WTC11 (cell line): ENCODE results near the gene ZNF277.

ENCODE experiments used
- PRRX2 ChIP-seq: fragments of 250-450 bp; sonication (Bioruptor Pico); IDR thresholded peaks from 2 replicates; pipeline ENCODE4 v1.8.0; 2021; ENCODE audit warnings: mild to moderate bottlenecking
- TF ChIP-seq, protein P1 (sequence below): fragments of 200-600 bp; IDR thresholded peaks from 2 replicates; pipeline ENCODE4 v1.8.0; 2022; ENCODE audit warnings: antibody characterized with exemption
- TF ChIP-seq, protein P2 (sequence below): sonication (generic); formaldehyde crosslinking; IDR thresholded peaks from 2 replicates; pipeline ENCODE4 v1.8.1; 2023; ENCODE audit warnings: mild to moderate bottlenecking, missing genetic modification reagents, moderate library complexity
- TF ChIP-seq, protein P3 (sequence below): sonication (generic); formaldehyde crosslinking; IDR thresholded peaks from 2 replicates; pipeline ENCODE4 v1.8.1; 2022; ENCODE audit warnings: low read depth, mild to moderate bottlenecking, moderate library complexity, missing genetic modification reagents, borderline replicate concordance
- TF ChIP-seq, protein P4 (sequence below): sonication (generic); formaldehyde crosslinking; IDR thresholded peaks from 2 replicates; pipeline ENCODE4 v1.8.1; 2022; ENCODE audit warnings: low read depth, missing genetic modification reagents, borderline replicate concordance
- TF ChIP-seq, protein P5 (sequence below): sonication (generic); formaldehyde crosslinking; IDR thresholded peaks from 2 replicates; pipeline ENCODE4 v1.8.0; 2022; ENCODE audit warnings: mild to moderate bottlenecking, missing genetic modification reagents

DNA sequence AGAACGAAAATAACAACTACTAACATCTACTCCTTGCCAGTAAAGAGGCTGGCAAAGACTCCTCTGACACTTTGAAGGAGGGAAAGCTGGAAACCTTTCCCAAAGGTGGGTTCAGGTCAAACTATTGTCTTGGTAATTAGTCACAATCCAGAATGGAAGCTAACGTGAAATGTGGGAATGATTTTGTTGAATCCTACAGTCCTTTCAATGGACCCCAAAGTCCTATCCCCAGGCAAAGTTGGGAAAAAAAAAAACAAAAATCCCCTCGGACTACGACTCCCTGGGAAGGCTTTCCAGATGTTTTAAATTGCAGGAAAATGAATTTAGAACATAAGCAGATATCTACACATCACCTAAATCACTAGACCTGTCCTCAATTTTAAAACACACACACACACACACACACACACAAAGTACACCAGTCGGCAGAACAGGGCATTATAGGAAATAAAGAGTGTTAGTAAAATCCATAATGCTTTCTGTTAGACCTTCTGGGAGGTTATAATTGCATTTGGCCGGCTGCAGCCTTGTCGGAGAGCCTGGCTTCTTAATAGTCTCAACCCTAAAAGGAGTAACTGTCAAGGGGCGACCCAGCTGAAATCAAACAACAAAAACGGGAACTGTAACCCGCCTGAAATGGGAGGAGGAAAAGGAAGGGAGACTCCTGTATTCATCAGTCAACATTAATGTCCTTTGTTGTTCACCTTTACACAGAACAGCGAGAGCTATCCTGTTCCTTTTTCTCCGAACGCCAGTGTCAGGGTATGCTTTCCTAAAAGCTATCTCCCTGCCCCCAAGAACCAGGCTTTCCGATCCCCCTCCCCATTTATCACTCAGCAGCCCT, 1.8 kb upstream of the ZNF277 start:
- TF ChIP-seq, protein P1, sequence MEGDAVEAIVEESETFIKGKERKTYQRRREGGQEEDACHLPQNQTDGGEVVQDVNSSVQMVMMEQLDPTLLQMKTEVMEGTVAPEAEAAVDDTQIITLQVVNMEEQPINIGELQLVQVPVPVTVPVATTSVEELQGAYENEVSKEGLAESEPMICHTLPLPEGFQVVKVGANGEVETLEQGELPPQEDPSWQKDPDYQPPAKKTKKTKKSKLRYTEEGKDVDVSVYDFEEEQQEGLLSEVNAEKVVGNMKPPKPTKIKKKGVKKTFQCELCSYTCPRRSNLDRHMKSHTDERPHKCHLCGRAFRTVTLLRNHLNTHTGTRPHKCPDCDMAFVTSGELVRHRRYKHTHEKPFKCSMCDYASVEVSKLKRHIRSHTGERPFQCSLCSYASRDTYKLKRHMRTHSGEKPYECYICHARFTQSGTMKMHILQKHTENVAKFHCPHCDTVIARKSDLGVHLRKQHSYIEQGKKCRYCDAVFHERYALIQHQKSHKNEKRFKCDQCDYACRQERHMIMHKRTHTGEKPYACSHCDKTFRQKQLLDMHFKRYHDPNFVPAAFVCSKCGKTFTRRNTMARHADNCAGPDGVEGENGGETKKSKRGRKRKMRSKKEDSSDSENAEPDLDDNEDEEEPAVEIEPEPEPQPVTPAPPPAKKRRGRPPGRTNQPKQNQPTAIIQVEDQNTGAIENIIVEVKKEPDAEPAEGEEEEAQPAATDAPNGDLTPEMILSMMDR = no peak
- TF ChIP-seq, protein P2, sequence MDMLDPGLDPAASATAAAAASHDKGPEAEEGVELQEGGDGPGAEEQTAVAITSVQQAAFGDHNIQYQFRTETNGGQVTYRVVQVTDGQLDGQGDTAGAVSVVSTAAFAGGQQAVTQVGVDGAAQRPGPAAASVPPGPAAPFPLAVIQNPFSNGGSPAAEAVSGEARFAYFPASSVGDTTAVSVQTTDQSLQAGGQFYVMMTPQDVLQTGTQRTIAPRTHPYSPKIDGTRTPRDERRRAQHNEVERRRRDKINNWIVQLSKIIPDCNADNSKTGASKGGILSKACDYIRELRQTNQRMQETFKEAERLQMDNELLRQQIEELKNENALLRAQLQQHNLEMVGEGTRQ (CRISPR knock-in tag) = no peak
- TF ChIP-seq, protein P3, sequence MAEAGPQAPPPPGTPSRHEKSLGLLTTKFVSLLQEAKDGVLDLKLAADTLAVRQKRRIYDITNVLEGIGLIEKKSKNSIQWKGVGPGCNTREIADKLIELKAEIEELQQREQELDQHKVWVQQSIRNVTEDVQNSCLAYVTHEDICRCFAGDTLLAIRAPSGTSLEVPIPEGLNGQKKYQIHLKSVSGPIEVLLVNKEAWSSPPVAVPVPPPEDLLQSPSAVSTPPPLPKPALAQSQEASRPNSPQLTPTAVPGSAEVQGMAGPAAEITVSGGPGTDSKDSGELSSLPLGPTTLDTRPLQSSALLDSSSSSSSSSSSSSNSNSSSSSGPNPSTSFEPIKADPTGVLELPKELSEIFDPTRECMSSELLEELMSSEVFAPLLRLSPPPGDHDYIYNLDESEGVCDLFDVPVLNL (CRISPR knock-in tag) = no peak
- TF ChIP-seq, protein P4, sequence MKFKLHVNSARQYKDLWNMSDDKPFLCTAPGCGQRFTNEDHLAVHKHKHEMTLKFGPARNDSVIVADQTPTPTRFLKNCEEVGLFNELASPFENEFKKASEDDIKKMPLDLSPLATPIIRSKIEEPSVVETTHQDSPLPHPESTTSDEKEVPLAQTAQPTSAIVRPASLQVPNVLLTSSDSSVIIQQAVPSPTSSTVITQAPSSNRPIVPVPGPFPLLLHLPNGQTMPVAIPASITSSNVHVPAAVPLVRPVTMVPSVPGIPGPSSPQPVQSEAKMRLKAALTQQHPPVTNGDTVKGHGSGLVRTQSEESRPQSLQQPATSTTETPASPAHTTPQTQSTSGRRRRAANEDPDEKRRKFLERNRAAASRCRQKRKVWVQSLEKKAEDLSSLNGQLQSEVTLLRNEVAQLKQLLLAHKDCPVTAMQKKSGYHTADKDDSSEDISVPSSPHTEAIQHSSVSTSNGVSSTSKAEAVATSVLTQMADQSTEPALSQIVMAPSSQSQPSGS (CRISPR knock-in tag) = no peak
- TF ChIP-seq PRRX2 = no peak
- TF ChIP-seq, protein P5, sequence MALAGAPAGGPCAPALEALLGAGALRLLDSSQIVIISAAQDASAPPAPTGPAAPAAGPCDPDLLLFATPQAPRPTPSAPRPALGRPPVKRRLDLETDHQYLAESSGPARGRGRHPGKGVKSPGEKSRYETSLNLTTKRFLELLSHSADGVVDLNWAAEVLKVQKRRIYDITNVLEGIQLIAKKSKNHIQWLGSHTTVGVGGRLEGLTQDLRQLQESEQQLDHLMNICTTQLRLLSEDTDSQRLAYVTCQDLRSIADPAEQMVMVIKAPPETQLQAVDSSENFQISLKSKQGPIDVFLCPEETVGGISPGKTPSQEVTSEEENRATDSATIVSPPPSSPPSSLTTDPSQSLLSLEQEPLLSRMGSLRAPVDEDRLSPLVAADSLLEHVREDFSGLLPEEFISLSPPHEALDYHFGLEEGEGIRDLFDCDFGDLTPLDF (CRISPR knock-in tag) = no peak
